GM19099 (cell line): ENCODE measurements around the gene GPR180.

Source experiments
- POLR2A ChIP-seq: IDR thresholded peaks from 3 replicates; pipeline ENCODE4 v1.6.1; 2011; ENCODE audit warnings: low read depth; ENCODE audit not compliant: insufficient read length; ENCODE audit errors: extremely low read depth

GPR180 gene

DNA sequence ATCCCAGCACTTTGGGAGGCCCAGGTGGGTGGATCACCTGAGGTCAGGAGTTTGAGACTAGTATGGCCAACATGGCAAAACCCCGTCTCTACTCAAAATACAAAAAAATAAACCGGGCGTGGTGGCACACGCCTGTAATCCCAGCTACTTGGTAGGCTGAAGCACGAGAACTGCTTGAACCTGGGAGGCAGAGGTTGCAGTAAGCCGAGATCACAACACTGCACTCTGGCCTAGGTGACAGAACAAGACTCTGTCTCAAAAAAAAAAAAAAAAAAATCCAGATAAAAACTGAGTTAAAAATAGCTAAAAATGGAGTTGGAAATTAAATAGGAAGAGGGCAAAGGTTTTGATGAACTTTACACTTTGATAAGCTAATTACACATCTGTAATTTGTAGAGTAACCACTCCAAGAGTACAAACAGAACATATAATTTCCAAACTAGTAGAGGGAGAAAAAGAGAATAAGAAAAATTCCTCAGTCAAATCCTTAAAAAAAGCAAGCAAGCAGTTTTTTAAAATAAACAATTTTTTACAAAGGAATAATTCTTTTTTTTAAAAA, 16.0 kb upstream of the GPR180 start:
- no peak for TF ChIP-seq POLR2A

DNA sequence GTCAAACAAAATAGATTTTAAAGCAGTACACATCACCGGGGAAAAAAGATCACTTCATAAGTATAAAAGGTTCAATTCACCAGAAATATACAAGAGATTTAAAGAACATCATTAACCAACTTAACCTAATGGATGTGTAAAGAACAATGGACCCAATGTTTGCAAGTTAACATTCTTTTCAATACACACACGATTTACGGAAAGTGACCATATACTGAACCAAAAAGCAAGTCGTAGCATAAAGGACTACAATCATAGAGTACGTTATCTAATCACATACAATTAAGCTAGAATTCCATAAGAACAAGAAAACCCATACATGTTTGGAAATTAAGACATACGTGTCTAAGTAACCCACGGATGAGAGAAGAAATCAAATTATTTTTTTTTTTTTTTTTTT, 15.3 kb upstream of the GPR180 start:
- no peak for TF ChIP-seq POLR2A

GRCh38 chr13:94588541-94588940, 13.1 kb upstream of the GPR180 start:
- no peak for TF ChIP-seq POLR2A

DNA sequence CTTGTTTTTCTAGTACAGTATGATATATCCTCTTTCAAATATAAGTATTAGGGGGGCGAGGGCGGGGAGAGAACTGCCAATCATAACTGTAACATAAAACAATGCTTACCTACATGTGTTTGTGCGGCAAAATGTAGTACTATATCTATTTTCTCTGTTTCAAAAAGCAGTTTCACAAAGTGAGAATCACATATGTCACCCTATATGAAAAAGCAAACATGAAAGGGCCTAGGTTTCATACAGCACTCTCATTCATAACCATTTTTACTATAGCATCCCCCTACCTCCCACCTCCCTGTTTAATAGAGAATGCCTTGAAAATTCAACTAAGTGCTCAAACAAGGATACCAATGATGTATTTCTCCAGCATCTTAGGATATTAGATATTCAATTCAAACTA, 10.9 kb upstream of the GPR180 start:
- TF ChIP-seq POLR2A = no peak

DNA sequence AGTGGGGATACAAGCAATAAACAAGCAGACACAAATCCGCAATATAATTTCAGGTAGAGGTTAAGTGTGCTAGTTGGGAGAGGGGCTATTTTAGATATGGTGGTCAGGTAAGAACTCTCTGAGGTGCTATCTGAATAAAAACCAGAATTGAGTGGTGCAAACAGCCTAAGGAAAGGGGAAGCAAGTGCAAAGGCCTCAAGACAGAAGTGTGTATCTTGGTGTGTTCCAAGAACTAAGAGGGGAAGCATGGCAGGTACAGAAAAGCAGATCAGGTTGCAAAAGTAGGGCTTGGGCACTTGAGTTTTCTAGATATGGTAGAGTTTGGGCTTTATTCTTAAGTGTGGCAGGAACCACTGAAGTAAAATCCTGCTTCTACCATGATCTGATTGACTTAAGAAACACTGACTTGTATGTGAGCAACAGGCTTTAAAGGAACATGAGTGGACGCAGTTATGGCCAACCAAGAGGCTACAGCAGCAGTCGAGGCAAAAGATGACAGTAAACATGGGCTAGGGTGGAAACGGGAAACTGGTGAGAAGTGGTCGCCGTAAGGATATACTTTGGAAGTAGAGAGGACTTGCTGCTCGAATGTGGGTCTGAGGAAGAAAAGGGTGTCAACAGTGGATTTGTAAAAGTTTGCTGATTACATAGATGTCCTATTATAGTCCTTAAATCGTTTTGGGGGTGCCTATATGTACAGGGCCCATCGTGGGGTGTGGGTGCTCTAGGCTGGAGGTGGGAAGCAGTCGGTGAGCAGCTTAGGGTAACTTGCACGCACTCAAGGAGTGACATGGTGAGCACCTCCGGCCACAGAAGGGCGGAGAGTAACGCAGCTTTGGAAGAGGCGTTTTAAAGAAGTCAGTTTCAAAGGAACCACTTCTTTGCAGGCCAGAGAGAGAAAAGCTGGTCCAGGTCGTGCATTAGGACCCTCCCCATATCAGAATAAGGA, 6.4 kb upstream of the GPR180 start:
- TF ChIP-seq POLR2A = no peak

DNA sequence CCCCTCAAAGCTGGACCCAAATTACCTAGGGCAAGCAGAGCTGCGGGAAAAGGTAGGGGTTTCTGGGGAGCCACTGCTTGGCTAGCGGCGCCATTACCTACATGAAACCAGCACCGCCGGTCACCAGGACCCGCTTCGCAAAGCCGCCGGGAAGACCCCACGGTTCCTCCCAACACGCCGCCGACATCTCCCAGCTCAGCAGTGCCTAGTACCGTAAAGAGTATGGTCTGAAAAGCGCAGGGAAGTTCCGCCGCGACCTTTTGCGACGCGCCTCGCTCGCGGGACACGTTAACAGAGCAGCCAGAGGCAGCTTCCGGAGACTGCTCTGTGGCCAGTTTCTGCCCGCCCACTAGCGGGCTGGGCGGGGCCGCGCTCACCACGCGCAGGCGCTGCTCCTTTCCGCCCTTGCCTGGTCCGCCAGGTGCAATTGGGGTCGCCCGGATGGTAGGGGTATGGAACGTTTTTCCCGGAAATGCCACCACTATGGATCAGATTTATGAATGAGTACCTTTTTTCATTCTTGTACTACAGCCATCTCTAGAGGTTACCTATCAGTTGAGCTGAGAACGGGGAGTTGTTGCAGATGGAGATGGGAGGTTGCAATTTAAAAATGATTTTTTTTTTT, 5.6 kb upstream of the GPR180 start, which contains the start of gene TGDS:
Gene TGDS, minus strand, starts transcription at position 203 of the 625 bp plus-strand sequence. Its CDS starts 16 bp downstream, at position 187.
- TF ChIP-seq POLR2A = peak; percentile 99

DNA sequence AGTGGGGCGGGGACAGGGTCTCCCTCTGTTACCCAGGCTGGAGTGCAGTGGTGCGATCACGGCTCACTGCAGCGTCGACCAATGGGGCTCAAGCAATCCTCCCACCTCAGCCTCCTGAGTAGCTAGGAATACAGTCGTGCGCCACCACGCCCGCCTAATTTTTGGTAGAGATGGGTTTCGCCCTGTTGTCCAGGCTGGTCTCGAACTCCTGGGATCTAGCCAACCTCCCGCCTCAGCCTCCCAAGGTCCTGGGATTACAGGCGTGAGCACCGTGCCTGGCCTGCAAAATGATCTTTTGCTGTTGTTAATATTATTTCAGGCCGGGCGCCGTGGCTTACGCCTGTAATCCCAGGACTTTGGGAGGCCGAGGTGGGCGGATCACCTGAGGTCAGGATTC, 5.1 kb upstream of the GPR180 start:
- no peak for TF ChIP-seq POLR2A

DNA sequence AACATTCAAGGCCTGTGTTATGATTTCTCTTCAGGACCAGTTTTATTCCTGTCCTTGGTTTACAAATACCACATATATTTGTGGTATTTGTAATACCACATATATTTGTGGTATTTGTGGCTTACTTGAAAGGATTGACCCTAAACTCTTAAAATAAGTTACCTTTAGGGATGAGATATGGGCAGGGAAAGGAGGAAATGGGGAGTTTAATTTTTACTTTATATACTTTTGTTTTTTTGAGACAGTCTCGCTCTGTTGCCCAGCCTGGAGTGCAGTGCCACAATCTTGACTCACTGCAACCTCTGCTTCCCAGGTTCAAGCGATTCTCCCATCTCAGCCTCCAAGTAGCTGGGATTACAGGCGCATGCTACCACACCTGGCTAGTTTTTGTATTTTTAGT, 3.4 kb upstream of the GPR180 start:
- no peak for TF ChIP-seq POLR2A

- no peak for TF ChIP-seq POLR2A
Observed at GRCh38 chr13:94599877-94600276, 1.8 kb upstream of the GPR180 start.

DNA sequence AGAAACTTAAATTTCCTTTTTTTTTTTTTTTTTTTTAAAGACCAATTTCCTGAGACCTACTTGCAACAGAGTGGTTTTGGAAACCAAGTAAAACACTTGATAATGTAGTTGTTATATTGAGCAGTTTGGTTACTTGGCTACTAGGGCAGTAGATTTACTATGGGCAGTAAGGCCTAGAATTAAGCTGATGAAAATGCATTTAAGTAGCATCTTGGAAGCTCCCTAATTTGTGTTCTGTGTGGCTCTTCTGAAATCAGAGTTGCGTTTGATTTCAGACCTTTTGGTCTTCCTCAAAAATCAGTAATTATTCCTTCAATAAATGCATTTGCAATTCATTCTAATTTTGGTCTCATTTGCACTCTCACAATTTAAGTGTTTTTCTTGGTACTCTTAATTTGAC, 810 bp downstream of the GPR180 start:
- TF ChIP-seq POLR2A = no peak

- no peak for TF ChIP-seq POLR2A
Observed at GRCh38 chr13:94607056-94607455, 5.4 kb downstream of the GPR180 start.

DNA sequence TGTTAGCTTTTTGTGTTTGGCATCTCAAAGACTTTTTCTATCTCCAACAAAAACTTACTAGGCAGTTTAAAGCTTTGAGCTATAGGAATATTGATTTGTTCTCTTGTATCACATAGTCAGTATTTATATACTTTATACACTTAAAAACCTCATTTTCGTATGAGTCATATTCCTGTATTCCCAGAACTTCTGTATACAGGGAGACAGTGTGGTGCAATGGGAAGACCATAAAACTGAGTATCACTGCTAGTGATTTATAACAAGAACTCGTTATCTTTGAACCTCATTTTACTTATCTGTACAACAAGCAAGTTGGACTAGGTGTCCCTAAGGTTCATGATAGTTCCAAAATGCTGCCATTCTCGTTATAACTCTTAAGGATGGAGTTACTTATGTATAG, 6.3 kb downstream of the GPR180 start:
- no peak for TF ChIP-seq POLR2A

- TF ChIP-seq POLR2A = no peak
Observed at GRCh38 chr13:94608586-94608985, 6.9 kb downstream of the GPR180 start.

GRCh38 chr13:94609196-94609595, 7.5 kb downstream of the GPR180 start:
- TF ChIP-seq POLR2A = no peak

- no peak for TF ChIP-seq POLR2A
Observed at GRCh38 chr13:94610475-94610874, 8.8 kb downstream of the GPR180 start.

GRCh38 chr13:94612050-94612449, 10.4 kb downstream of the GPR180 start:
- no peak for TF ChIP-seq POLR2A

GRCh38 chr13:94613051-94613450, 11.4 kb downstream of the GPR180 start:
- no peak for TF ChIP-seq POLR2A
